DOHH2 (cell line): ENCODE data around the gene ARAP1.

ENCODE experiments used
- H3F3A ChIP-seq: fragments of 200-600 bp; sonication (generic), shearing (Covaris generic); 2 replicates; pipeline ENCODE4 v1.6.0; 2016; ENCODE audit warnings: antibody characterized with exemption, mild to moderate bottlenecking; ENCODE audit not compliant: control insufficient read depth, insufficient read depth
- H3K27ac ChIP-seq: fragments of 200-600 bp; sonication (generic); 2 replicates; pipeline ENCODE4 v1.5.1; 2014; ENCODE audit warnings: low read depth, mild to moderate bottlenecking, low read length, moderate library complexity
- H3K27me3 ChIP-seq: fragments of 200-600 bp; sonication (generic); 2 replicates; pipeline ENCODE4 v1.6.1; 2014; ENCODE audit warnings: mild to moderate bottlenecking, low read length, mixed read lengths; ENCODE audit not compliant: control insufficient read depth
- H3K36me3 ChIP-seq: fragments of 200-600 bp; sonication (generic); 2 replicates; pipeline ENCODE4 v1.6.1; 2014; ENCODE audit warnings: mild to moderate bottlenecking, low read length, moderate library complexity, mixed read lengths; ENCODE audit not compliant: control insufficient read depth
- H3K4me1 ChIP-seq: fragments of 200-600 bp; sonication (generic); 2 replicates; pipeline ENCODE4 v1.6.1; 2014; ENCODE audit warnings: mild to moderate bottlenecking, low read length, mixed read lengths; ENCODE audit not compliant: control insufficient read depth
- H3K4me2 ChIP-seq: fragments of 200-600 bp; sonication (generic); 2 replicates; pipeline ENCODE4 v1.6.0; 2014; ENCODE audit warnings: mild to moderate bottlenecking, low read length, moderate library complexity
- H3K4me3 ChIP-seq: fragments of 200-600 bp; sonication (generic); 2 replicates; pipeline ENCODE4 v1.5.1; 2014; ENCODE audit warnings: mild to moderate bottlenecking, low read length, mixed read lengths
- H3K79me2 ChIP-seq: fragments of 200-600 bp; sonication (generic); 2 replicates; pipeline ENCODE4 v1.6.1; 2014; ENCODE audit warnings: mild to moderate bottlenecking, low read length, mixed read lengths; ENCODE audit not compliant: control insufficient read depth
- H3K9me2 ChIP-seq: fragments of 200-600 bp; sonication (generic); replicated peaks from 2 replicates; pipeline ENCODE4 v1.6.1; 2014; ENCODE audit warnings: mild to moderate bottlenecking, low read length, mixed read lengths; ENCODE audit not compliant: control insufficient read depth
- H3K9me3 ChIP-seq: fragments of 200-600 bp; sonication (generic); 2 replicates; pipeline ENCODE4 v1.6.1; 2014; ENCODE audit warnings: antibody characterized with exemption, low read length, mixed read lengths; ENCODE audit not compliant: control insufficient read depth, insufficient read depth
- H4K20me1 ChIP-seq: fragments of 200-600 bp; sonication (generic); 2 replicates; pipeline ENCODE4 v1.6.0; 2014; ENCODE audit warnings: low read depth, mild to moderate bottlenecking, antibody characterized with exemption, low read length, moderate library complexity; ENCODE audit not compliant: control insufficient read depth, insufficient read depth
- CTCF ChIP-seq: fragments of 200-600 bp; sonication (generic); IDR thresholded peaks from one replicate; pipeline ENCODE4 v1.5.1; 2014; ENCODE audit warnings: antibody characterized with exemption, mild to moderate bottlenecking, low read depth, low read length; ENCODE audit not compliant: poor library complexity, severe bottlenecking
- EZH2phosphoT487 ChIP-seq: fragments of 200-600 bp; sonication (generic); IDR thresholded peaks from 2 replicates; pipeline ENCODE4 v1.6.1; 2017; ENCODE audit warnings: borderline replicate concordance, mild to moderate bottlenecking, antibody characterized with exemption, low read length, moderate library complexity, mixed read lengths

The ARAP1 gene

GRCh38 chr11:72682238-72682857, 69.9 kb downstream of the ARAP1 start:
- H3K36me3 ChIP-seq, result peaks cover 11% of the 10 kb centered on the region
- peaks cover 6% of the 10 kb centered on the region; the same call in 1 of the 2 replicates for H4K20me1 ChIP-seq
- H3K27ac ChIP-seq, result no peak overlapping the region

GRCh38 chr11:72681226-72682153, 70.7 kb downstream of the ARAP1 start:
- no peaks in the 10 kb centered on the region for H3K79me2 ChIP-seq
- H3K9me2 ChIP-seq, result no peaks in the 10 kb centered on the region
- peaks cover 37% of the 10 kb centered on the region for H3K27me3 ChIP-seq
- no peak overlapping the region for H3K4me3 ChIP-seq
- H3K36me3 ChIP-seq, result peaks cover 11% of the 10 kb centered on the region
- H3F3A ChIP-seq, result no peaks in the 10 kb centered on the region
- H3K4me2 ChIP-seq, result no peak overlapping the region
- peaks cover 6% of the 10 kb centered on the region; the same call in 1 of the 2 replicates for H4K20me1 ChIP-seq
- no peak overlapping the region for H3K27ac ChIP-seq
- no peaks in the 10 kb centered on the region for H3K4me1 ChIP-seq
- TF ChIP-seq EZH2phosphoT487 (no peak), CTCF (no peak)
- H3K9me3 ChIP-seq, result no peaks in the 10 kb centered on the region

More at GRCh38 chr11:72682238-72682857, 69.9 kb downstream of the ARAP1 start:
- Histone ChIP-seq H3K4me1 (no peaks in the 10 kb centered on the region), H3K4me2 (no peak overlapping the region), H3F3A (no peaks in the 10 kb centered on the region), H3K79me2 (no peaks in the 10 kb centered on the region), H3K9me3 (no peaks in the 10 kb centered on the region), H3K4me3 (no peak overlapping the region), H3K27me3 (peaks cover 29% of the 10 kb centered on the region), H3K9me2 (no peaks in the 10 kb centered on the region)
- no peak for TF ChIP-seq CTCF
- no peak for TF ChIP-seq EZH2phosphoT487

GRCh38 chr11:72680624-72681158, 71.5 kb downstream of the ARAP1 start:
- no peaks in the 10 kb centered on the region for H3F3A ChIP-seq
- H3K4me3 ChIP-seq, result no peak overlapping the region
- peaks cover 6% of the 10 kb centered on the region; the same call in 1 of the 2 replicates for H4K20me1 ChIP-seq
- H3K9me2 ChIP-seq, result no peaks in the 10 kb centered on the region
- H3K4me2 ChIP-seq, result no peak overlapping the region
- TF ChIP-seq CTCF (no peak), EZH2phosphoT487 (no peak)
- no peaks in the 10 kb centered on the region for H3K79me2 ChIP-seq
- peaks cover 11% of the 10 kb centered on the region for H3K36me3 ChIP-seq
- H3K9me3 ChIP-seq, result no peaks in the 10 kb centered on the region
- peaks cover 45% of the 10 kb centered on the region for H3K27me3 ChIP-seq
- H3K27ac ChIP-seq, result no peak overlapping the region
- H3K4me1 ChIP-seq, result no peaks in the 10 kb centered on the region
